ENCODE results near the gene ZNFX1. TPM values are rescaled to one million over a fixed set of nuclear protein-coding genes. Genes with fewer than 3 reads are reported as not detected.

ZNFX1 gene
- total and polyA plus RNA-seq, 9 of the 15 experiments (the other 6 are each of a cell fraction or from before 2014, with no cell fraction given): 3.8 to 13.8 (median 10.3) TPM

- no peak for TF ChIP-seq PRDM10 (IDR thresholded peaks at IDR 0.05; ENCODE audit: partially characterized antibody)
- no peak for TF ChIP-seq MEF2D (tag; conservative IDR thresholded peaks at IDR 0.05; ENCODE audit: low read depth)
- no peak for TF ChIP-seq FOXJ2 (tag; IDR thresholded peaks at IDR 0.05)
- TF ChIP-seq E2F6 (IDR thresholded peaks at IDR 0.05; ENCODE audit: borderline replicate concordance in 1 of 2, extremely low read depth in 1 of 2, insufficient read depth in 1 of 2, insufficient read length in 1 of 2, low read depth in 1 of 2, low read length in 1 of 2, poor library complexity in 1 of 2, severe bottlenecking in 1 of 2): no peak
- no peak for TF ChIP-seq ZNF408 (CRISPR knock-in tag; IDR thresholded peaks at IDR 0.05; ENCODE audit: low read depth)
- peak; percentile 32; the same call in 1 of the 2 replicates for TF ChIP-seq PML (IDR thresholded peaks at IDR 0.05; ENCODE audit: low read length)
- no peak for TF ChIP-seq SREBF2 (CRISPR knock-in tag; IDR thresholded peaks at IDR 0.05)
- no peak for TF ChIP-seq ZNF197 (CRISPR knock-in tag; IDR thresholded peaks at IDR 0.05; ENCODE audit: low read depth)
- TF ChIP-seq ARHGAP35 (IDR thresholded peaks at IDR 0.05; ENCODE audit: partially characterized antibody): no peak
- no peak for TF ChIP-seq DNMT1 (IDR thresholded peaks at IDR 0.05)
- no peak for TF ChIP-seq YY1 (IDR thresholded peaks at IDR 0.05; ENCODE audit: borderline replicate concordance in 1 of 3, control insufficient read depth in 1 of 3, extremely low read depth in 1 of 3, insufficient read depth in 3 of 3, insufficient read length in 1 of 3, insufficient replicate concordance in 2 of 3, low read depth in 1 of 3, low read length in 2 of 3)
- no peak for TF ChIP-seq NCOA4 (IDR thresholded peaks at IDR 0.05; ENCODE audit: partially characterized antibody)
- no peak for TF ChIP-seq HBP1 (CRISPR knock-in tag; IDR thresholded peaks at IDR 0.05)
- no peak for TF ChIP-seq GABPA (tag; conservative IDR thresholded peaks at IDR 0.05; ENCODE audit: low read depth)
- no peak for TF ChIP-seq ZNF707 (CRISPR knock-in tag; conservative IDR thresholded peaks at IDR 0.05)
- no peak for TF ChIP-seq MYNN (IDR thresholded peaks at IDR 0.05)
- TF ChIP-seq MYNN (CRISPR knock-in tag; IDR thresholded peaks at IDR 0.05): no peak
- TF ChIP-seq MTA3 (IDR thresholded peaks at IDR 0.05; ENCODE audit: borderline replicate concordance): no peak
- no peak for TF ChIP-seq IFI16 (CRISPR knock-in tag; IDR thresholded peaks at IDR 0.05)
- TF ChIP-seq CTBP1 (IDR thresholded peaks at IDR 0.05; ENCODE audit: borderline replicate concordance): no peak
- TF ChIP-seq ZZZ3 (IDR thresholded peaks at IDR 0.05): no peak
- TF ChIP-seq ZNF263 (CRISPR knock-in tag; IDR thresholded peaks at IDR 0.05; ENCODE audit: borderline replicate concordance): 0 out of 2 replicates have a peak, but pooled peaks have one; percentile 1
These were observed 1.2 kb upstream of the ZNFX1 start (continued) for GRCh38 chr20:49278818-49279676.
